NB4 (cell line): Measurements from ENCODE around the gene CCDC91.

ENCODE experiments used
- DNase-seq: peaks from one replicate; pipeline ENCODE4 v3.0.0; 2010; ENCODE audit warnings: low read depth
- H3K4me3 ChIP-seq: one replicate; pipeline ENCODE4 v1.5.1; 2011; ENCODE audit warnings: mild to moderate bottlenecking, low read depth, low read length, moderate library complexity
- MYC ChIP-seq: IDR thresholded peaks from 2 replicates; pipeline ENCODE4 v1.6.1; 2011; ENCODE audit warnings: low read depth, low read length
- POLR2A ChIP-seq: IDR thresholded peaks from 2 replicates; pipeline ENCODE4 v1.6.1; 2011; ENCODE audit warnings: mild to moderate bottlenecking; ENCODE audit not compliant: insufficient read length; ENCODE audit errors: extremely low read depth
- TF ChIP-seq, protein P1 (sequence below): IDR thresholded peaks from one replicate; pipeline ENCODE4 v1.5.1; 2012; ENCODE audit warnings: low read depth, low read length
- TF ChIP-seq, protein P2 (sequence below): IDR thresholded peaks from 2 replicates; pipeline ENCODE4 v1.6.1; 2011; ENCODE audit warnings: low read depth, low read length

The CCDC91 gene

DNA sequence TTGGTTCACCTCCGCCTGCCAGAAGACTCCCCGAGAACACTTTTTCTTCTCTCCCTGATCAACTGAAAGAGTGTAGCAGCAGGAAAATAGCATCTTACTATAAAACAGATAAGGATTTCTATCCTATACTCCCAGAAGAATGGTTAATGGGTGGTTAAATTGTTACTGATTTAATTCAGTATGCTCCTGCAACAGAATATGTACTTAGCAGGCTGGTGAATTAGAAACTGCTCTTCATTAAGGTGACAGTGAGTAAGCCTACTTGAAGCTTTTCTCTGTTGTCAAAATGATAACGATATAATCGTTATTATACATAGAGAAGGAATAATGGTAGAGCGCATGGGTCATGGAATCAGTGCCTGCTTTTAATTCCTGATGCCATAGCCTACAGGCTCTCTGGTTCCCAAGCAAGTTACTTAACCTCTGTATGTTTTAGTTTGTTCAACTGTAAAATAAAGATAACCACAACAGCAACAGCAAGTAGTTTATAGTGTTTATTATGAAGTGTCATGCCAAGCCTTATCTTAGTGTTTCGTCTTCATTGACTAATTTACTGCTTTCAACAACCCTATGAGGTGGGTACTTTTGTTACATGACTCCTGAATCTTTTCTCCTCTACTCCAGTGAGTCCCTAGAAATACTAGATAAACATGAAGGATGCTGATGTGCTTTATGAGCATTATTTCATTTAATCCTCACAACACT is 392.6 kb downstream of the CCDC91 start:
- no peak for DNase-seq
- TF ChIP-seq MYC (no peak), POLR2A (no peak)
- TF ChIP-seq, protein P1, sequence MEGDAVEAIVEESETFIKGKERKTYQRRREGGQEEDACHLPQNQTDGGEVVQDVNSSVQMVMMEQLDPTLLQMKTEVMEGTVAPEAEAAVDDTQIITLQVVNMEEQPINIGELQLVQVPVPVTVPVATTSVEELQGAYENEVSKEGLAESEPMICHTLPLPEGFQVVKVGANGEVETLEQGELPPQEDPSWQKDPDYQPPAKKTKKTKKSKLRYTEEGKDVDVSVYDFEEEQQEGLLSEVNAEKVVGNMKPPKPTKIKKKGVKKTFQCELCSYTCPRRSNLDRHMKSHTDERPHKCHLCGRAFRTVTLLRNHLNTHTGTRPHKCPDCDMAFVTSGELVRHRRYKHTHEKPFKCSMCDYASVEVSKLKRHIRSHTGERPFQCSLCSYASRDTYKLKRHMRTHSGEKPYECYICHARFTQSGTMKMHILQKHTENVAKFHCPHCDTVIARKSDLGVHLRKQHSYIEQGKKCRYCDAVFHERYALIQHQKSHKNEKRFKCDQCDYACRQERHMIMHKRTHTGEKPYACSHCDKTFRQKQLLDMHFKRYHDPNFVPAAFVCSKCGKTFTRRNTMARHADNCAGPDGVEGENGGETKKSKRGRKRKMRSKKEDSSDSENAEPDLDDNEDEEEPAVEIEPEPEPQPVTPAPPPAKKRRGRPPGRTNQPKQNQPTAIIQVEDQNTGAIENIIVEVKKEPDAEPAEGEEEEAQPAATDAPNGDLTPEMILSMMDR, result no peak
- TF ChIP-seq, protein P2, sequence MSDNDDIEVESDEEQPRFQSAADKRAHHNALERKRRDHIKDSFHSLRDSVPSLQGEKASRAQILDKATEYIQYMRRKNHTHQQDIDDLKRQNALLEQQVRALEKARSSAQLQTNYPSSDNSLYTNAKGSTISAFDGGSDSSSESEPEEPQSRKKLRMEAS, result no peak
- peak overlapping the region; percentile 32 for H3K4me3 ChIP-seq

DNA sequence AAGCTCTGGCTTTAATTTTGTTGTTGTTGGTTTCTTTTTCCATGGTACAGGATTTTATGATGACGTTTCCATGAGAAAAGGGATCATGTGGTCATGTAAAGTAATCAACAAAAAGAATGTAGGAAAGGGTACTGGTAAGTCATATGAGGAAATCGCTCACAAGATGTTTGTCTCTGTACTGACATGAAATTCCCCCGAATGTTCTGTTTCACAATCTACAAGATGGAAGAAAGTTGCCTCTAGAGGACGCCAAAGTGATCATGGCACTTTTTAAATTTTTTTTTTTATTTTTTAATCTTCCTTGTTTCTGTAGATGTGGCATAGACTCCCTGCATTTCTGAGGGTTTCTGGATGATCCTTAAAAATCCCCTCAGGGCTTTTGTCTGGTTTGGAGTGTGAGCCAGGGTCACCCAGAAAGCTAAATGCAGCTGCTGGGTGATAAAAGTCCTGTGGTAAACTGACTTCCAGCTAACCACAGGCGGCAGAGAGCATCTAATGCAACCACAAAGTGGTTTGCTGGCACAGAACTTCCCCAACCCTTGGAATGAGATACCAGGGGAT is 393.5 kb downstream of the CCDC91 start:
- H3K4me3 ChIP-seq, result peak overlapping the region; percentile 32
- TF ChIP-seq, protein P2, result 0 out of 2 replicates have a peak, but pooled peaks have one; percentile 34
- TF ChIP-seq POLR2A (no peak), MYC (peak; percentile 79)
- TF ChIP-seq, protein P1, result peak; percentile 54
- DNase-seq, result peak; percentile 97

DNA sequence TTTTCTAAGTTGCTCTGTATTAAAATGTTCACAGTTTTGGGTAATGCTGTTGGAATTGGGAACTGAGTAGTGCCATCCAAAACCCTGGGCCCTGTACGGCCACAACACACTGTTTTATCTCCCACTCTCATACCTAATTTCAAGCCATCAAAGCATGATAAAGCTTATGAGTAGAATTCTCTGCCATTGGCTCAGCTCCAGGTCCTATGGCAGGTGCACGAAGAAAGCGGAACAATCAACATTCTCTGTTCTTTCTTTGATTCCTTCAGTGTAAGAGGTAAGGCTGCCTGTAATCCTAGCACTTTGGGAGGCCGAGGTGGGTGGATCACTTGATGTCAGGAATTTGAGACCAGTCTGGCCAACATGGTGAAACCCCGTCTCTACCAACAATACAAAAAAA is 394.9 kb downstream of the CCDC91 start:
- no peak overlapping the region for H3K4me3 ChIP-seq
- TF ChIP-seq MYC (no peak), POLR2A (no peak)
- TF ChIP-seq, protein P1, result no peak
- TF ChIP-seq, protein P2, result no peak
- DNase-seq, result no peak

DNA sequence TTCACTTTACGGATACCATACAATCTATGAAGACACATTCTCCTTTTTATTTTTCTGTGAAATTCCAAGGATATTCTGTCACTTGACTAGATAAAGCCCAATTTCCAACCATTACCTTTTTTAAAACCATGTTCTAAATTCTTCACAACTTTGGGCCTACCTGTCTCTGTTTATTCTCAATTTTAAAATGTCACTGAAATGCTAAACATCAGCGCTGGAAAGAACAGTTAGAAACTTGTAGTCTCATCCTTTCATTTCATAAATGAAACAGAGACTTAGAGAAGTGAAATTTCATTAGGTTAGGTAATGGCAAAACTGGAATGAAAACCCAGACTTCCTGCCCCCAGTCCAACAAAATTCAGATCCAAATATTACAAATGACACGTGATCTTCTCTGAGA is 396.2 kb downstream of the CCDC91 start:
- no peak for DNase-seq
- TF ChIP-seq POLR2A, result no peak
- no peak for TF ChIP-seq MYC
- TF ChIP-seq, protein P1, result no peak
- no peak overlapping the region for H3K4me3 ChIP-seq

DNA sequence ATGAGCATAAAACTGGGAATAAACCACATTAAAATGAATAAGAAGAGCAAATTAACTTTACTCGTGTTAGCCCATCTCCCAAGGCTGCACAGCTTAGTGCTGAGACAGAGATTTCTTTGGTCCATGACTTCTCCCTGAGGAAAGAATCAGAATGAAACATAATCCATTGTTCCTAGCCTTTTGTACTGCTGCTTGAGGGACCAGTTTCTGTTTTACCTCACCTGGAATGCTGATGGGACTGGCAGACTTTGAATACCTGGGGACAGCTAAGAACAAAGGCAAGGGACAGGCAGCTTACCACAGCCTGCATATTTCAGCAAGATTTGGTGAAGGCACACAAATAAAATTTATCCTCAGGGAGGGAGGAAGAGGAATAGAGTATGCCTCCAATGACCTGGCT is 401.6 kb downstream of the CCDC91 start:
- TF ChIP-seq MYC, result no peak
- no peak for TF ChIP-seq POLR2A
- TF ChIP-seq, protein P2, result no peak
- H3K4me3 ChIP-seq, result no peak overlapping the region
- DNase-seq, result no peak
